Panc1 (cell line): Measurements from ENCODE around the gene CAMK4. TPM values are rescaled to one million over a fixed set of nuclear protein-coding genes. Genes with fewer than 3 reads are reported as not detected.

ENCODE experiments used
- ATAC-seq: fragments of 200-7000 bp; cut with Tn5 transposase; 2 replicates; pipeline ENCODE4 v1.9.1; 2020; ENCODE audit warnings: mild to moderate bottlenecking, moderate library complexity
- BruUV-seq: library from RNA; stranded (reverse); fragments of 400-500 nt; replicated peaks from 2 replicates; lab custom pipeline; 2021; lab: Mats Ljungman, UMichigan
- CTCF ChIA-PET: fragments of 300-600 bp; sonication (Branson Sonifier 250); formaldehyde crosslinking; loops from one replicate; lab custom pipeline; 2022; ENCODE audit warnings: antibody characterized with exemption; lab: Charles Lee
- POLR2A ChIA-PET: fragments of 300-600 bp; sonication (Branson Sonifier 250); formaldehyde crosslinking; loops from one replicate; lab custom pipeline; 2022; ENCODE audit warnings: antibody characterized with exemption; lab: Charles Lee
- DNase-seq: peaks from one replicate; pipeline ENCODE4 v3.0.0-alpha.2; 2010; ENCODE audit warnings: low read depth, low spot score
- H3K27ac ChIP-seq: 2 replicates; pipeline ENCODE4 v1.5.1; 2011; ENCODE audit warnings: mild to moderate bottlenecking, low read length, inconsistent platforms
- H3K27me3 ChIP-seq: fragments of 200-500 bp; sonication (Bioruptor generic); 2 replicates; pipeline ENCODE4 v1.6.0; 2014; ENCODE audit warnings: low read length, inconsistent platforms; ENCODE audit not compliant: control insufficient read depth, insufficient read depth
- H3K36me3 ChIP-seq: fragments of 200-500 bp; sonication (Bioruptor generic); 2 replicates; pipeline ENCODE4 v1.5.1; 2014; ENCODE audit warnings: inconsistent platforms, mild to moderate bottlenecking, low read length, moderate library complexity; ENCODE audit not compliant: control insufficient read depth, insufficient read depth
- H3K4me1 ChIP-seq: 2 replicates; pipeline ENCODE4 v1.5.1; 2011; ENCODE audit warnings: inconsistent platforms, mild to moderate bottlenecking, low read length, moderate library complexity; ENCODE audit not compliant: control insufficient read depth, insufficient read depth
- H3K4me3 ChIP-seq, 2 experiments: 2 replicates each; pipeline ENCODE4 v1.5.1; 2011 to 2012; ENCODE audit warnings: low read depth in 2 of 2, low read length in 2 of 2, mild to moderate bottlenecking in 2 of 2, inconsistent platforms in 1 of 2, moderate library complexity in 1 of 2
- H3K9me3 ChIP-seq: fragments of 200-500 bp; sonication (Bioruptor generic); 2 replicates; pipeline ENCODE4 v1.5.1; 2014; ENCODE audit warnings: low read depth, mild to moderate bottlenecking, inconsistent platforms, low read length, moderate library complexity; ENCODE audit not compliant: control insufficient read depth, insufficient read depth
- CTCF ChIP-seq: fragments of 450-650 bp; IDR thresholded peaks from 2 replicates; pipeline ENCODE4 v1.5.1; 2017; ENCODE audit warnings: mild to moderate bottlenecking
- POLR2AphosphoS5 ChIP-seq: IDR thresholded peaks from 2 replicates; pipeline ENCODE4 v1.6.1; 2012; ENCODE audit warnings: mild to moderate bottlenecking, low read depth, low read length, moderate library complexity
- REST ChIP-seq, 2 experiments: IDR thresholded peaks; 2 replicates each; pipeline ENCODE4 v1.6.1; 2011 to 2012; ENCODE audit warnings: low read depth in 2 of 2, control low read depth in 1 of 2, low read length in 1 of 2, mild to moderate bottlenecking in 1 of 2, moderate library complexity in 1 of 2; ENCODE audit not compliant: insufficient read depth in 1 of 2
- SIN3A ChIP-seq: IDR thresholded peaks from 2 replicates; pipeline ENCODE4 v1.6.1; 2012; ENCODE audit warnings: low read depth, mild to moderate bottlenecking, low read length, moderate library complexity, borderline replicate concordance; ENCODE audit not compliant: insufficient read depth
- TCF7L2 ChIP-seq: IDR thresholded peaks from 2 replicates; pipeline ENCODE4 v1.6.1; 2011; ENCODE audit warnings: mild to moderate bottlenecking, low read depth, low read length, inconsistent platforms
- in situ Hi-C: cut with HindIII; loops from 2 replicates; pipeline ENCODE4 v1.10.0; 2016; ENCODE audit warnings: low sequenced_read_pairs, low pct_unique_long_range_greater_than_20kb
- intact Hi-C: fragments of 100-400 bp; cut with micrococcal nuclease; formaldehyde crosslinking; loops from one replicate; pipeline ENCODE4 v1.10.0; 2022; ENCODE audit not compliant: unreplicated experiment
- total RNA-seq: library from RNA; stranded (reverse); gene quantifications from one replicate; pipeline ENCODE4 v1.2.1, GENCODE V29; 2021; ENCODE audit not compliant: unreplicated experiment

The CAMK4 gene
- total RNA-seq, 1 experiment from 2014 or later, result 0.39 TPM

GRCh38 chr5:111295649-111296048 lies 71.5 kb downstream of the CAMK4 start:
- Histone ChIP-seq H3K4me1 (no peaks in the 10 kb centered on the region), H3K9me3 (no peaks in the 10 kb centered on the region), H3K4me3 (no peak overlapping the region), H3K27ac (no peak overlapping the region), H3K27me3 (no peaks in the 10 kb centered on the region), H3K36me3 (no peaks in the 10 kb centered on the region)
- TF ChIP-seq CTCF (no peak), POLR2AphosphoS5 (no peak), SIN3A (no peak), TCF7L2 (no peak), REST (IDR thresholded peaks at IDR 0.05; ENCODE audit: insufficient read depth in 1 of 2, low read depth in 2 of 2, low read length in 1 of 2) (no peak)
- no peak for ATAC-seq
- intact Hi-C loops, result no loop called here
- BruUV-seq, result no TSS peak
- ChIA-PET POLR2A (no interaction called here), CTCF (no interaction called here)
- in situ Hi-C loops, result no loop called here
- no peak for DNase-seq

GRCh38 chr5:111296570-111296969 lies 72.4 kb downstream of the CAMK4 start:
- TF ChIP-seq SIN3A (no peak), POLR2AphosphoS5 (no peak)
- ChIA-PET CTCF (no interaction called here), POLR2A (no interaction called here)
- H3K4me3 ChIP-seq, result no peak overlapping the region
- H3K4me1 ChIP-seq, result no peaks in the 10 kb centered on the region
- no peaks in the 10 kb centered on the region for H3K27me3 ChIP-seq
- H3K9me3 ChIP-seq, result no peaks in the 10 kb centered on the region
- in situ Hi-C loops, result no loop called here
- H3K36me3 ChIP-seq, result no peaks in the 10 kb centered on the region
- H3K27ac ChIP-seq, result no peak overlapping the region
- no TSS peak for BruUV-seq
- DNase-seq, result no peak
- ATAC-seq, result no peak
- intact Hi-C loops, result no loop called here

GRCh38 chr5:111299067-111299481 lies 74.9 kb downstream of the CAMK4 start:
- H3K4me3 ChIP-seq, result no peak overlapping the region
- intact Hi-C loops, result no loop called here
- no peaks in the 10 kb centered on the region for H3K36me3 ChIP-seq
- no TSS peak for BruUV-seq
- CTCF ChIA-PET, result no interaction called here
- TF ChIP-seq POLR2AphosphoS5 (no peak), CTCF (no peak)
- H3K4me1 ChIP-seq, result no peaks in the 10 kb centered on the region
- DNase-seq, result no peak
- ATAC-seq, result no peak
- POLR2A ChIA-PET, result no interaction called here
- H3K27me3 ChIP-seq, result no peaks in the 10 kb centered on the region
- no peaks in the 10 kb centered on the region for H3K9me3 ChIP-seq
- in situ Hi-C loops, result no loop called here
- no peak overlapping the region for H3K27ac ChIP-seq
